DOHH2 (cell line): Measurements from ENCODE around the gene EIF2S2.

Experiments
- H3F3A ChIP-seq: fragments of 200-600 bp; sonication (generic), shearing (Covaris generic); 2 replicates; pipeline ENCODE4 v1.6.0; 2016; ENCODE audit warnings: antibody characterized with exemption, mild to moderate bottlenecking; ENCODE audit not compliant: control insufficient read depth, insufficient read depth
- H3K27ac ChIP-seq: fragments of 200-600 bp; sonication (generic); 2 replicates; pipeline ENCODE4 v1.5.1; 2014; ENCODE audit warnings: low read depth, mild to moderate bottlenecking, low read length, moderate library complexity
- H3K27me3 ChIP-seq: fragments of 200-600 bp; sonication (generic); 2 replicates; pipeline ENCODE4 v1.6.1; 2014; ENCODE audit warnings: mild to moderate bottlenecking, low read length, mixed read lengths; ENCODE audit not compliant: control insufficient read depth
- H3K36me3 ChIP-seq: fragments of 200-600 bp; sonication (generic); 2 replicates; pipeline ENCODE4 v1.6.1; 2014; ENCODE audit warnings: mild to moderate bottlenecking, low read length, moderate library complexity, mixed read lengths; ENCODE audit not compliant: control insufficient read depth
- H3K4me1 ChIP-seq: fragments of 200-600 bp; sonication (generic); 2 replicates; pipeline ENCODE4 v1.6.1; 2014; ENCODE audit warnings: mild to moderate bottlenecking, low read length, mixed read lengths; ENCODE audit not compliant: control insufficient read depth
- H3K4me2 ChIP-seq: fragments of 200-600 bp; sonication (generic); 2 replicates; pipeline ENCODE4 v1.6.0; 2014; ENCODE audit warnings: mild to moderate bottlenecking, low read length, moderate library complexity
- H3K4me3 ChIP-seq: fragments of 200-600 bp; sonication (generic); 2 replicates; pipeline ENCODE4 v1.5.1; 2014; ENCODE audit warnings: mild to moderate bottlenecking, low read length, mixed read lengths
- H3K79me2 ChIP-seq: fragments of 200-600 bp; sonication (generic); 2 replicates; pipeline ENCODE4 v1.6.1; 2014; ENCODE audit warnings: mild to moderate bottlenecking, low read length, mixed read lengths; ENCODE audit not compliant: control insufficient read depth
- H3K9me2 ChIP-seq: fragments of 200-600 bp; sonication (generic); replicated peaks from 2 replicates; pipeline ENCODE4 v1.6.1; 2014; ENCODE audit warnings: mild to moderate bottlenecking, low read length, mixed read lengths; ENCODE audit not compliant: control insufficient read depth
- H3K9me3 ChIP-seq: fragments of 200-600 bp; sonication (generic); 2 replicates; pipeline ENCODE4 v1.6.1; 2014; ENCODE audit warnings: antibody characterized with exemption, low read length, mixed read lengths; ENCODE audit not compliant: control insufficient read depth, insufficient read depth
- H4K20me1 ChIP-seq: fragments of 200-600 bp; sonication (generic); 2 replicates; pipeline ENCODE4 v1.6.0; 2014; ENCODE audit warnings: low read depth, mild to moderate bottlenecking, antibody characterized with exemption, low read length, moderate library complexity; ENCODE audit not compliant: control insufficient read depth, insufficient read depth
- EZH2phosphoT487 ChIP-seq: fragments of 200-600 bp; sonication (generic); IDR thresholded peaks from 2 replicates; pipeline ENCODE4 v1.6.1; 2017; ENCODE audit warnings: borderline replicate concordance, mild to moderate bottlenecking, antibody characterized with exemption, low read length, moderate library complexity, mixed read lengths
- TF ChIP-seq, protein P1 (sequence below): fragments of 200-600 bp; sonication (generic); IDR thresholded peaks from one replicate; pipeline ENCODE4 v1.5.1; 2014; ENCODE audit warnings: antibody characterized with exemption, mild to moderate bottlenecking, low read depth, low read length; ENCODE audit not compliant: poor library complexity, severe bottlenecking

EIF2S2 gene

DNA sequence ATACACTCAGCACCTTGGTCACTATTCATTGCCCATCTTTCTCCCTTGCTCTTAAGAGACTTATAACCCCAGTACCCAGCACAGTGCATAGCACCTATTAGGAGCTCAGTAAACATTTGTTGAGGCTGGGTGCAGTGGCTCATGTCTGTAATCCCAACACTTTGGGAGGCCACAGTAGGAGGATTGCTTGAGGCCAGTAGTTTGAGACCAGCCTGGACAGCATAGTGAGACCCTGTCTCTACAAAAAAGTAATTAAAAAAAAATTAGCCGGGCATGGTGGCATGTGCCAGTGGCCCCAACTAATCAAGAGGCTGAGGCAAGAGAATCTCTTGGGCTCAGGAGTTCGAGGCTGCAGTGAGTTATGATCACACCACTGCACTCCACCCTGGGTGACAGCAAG lies 8.2 kb upstream of the EIF2S2 start:
- H3K4me2 ChIP-seq, result no peak overlapping the region
- no peaks in the 10 kb centered on the region for H3K36me3 ChIP-seq
- no peak overlapping the region for H3K27ac ChIP-seq
- H4K20me1 ChIP-seq, result no peaks in the 10 kb centered on the region
- H3K79me2 ChIP-seq, result no peaks in the 10 kb centered on the region
- no peaks in the 10 kb centered on the region for H3F3A ChIP-seq
- H3K9me2 ChIP-seq, result no peaks in the 10 kb centered on the region
- no peak for TF ChIP-seq EZH2phosphoT487
- TF ChIP-seq, protein P1, sequence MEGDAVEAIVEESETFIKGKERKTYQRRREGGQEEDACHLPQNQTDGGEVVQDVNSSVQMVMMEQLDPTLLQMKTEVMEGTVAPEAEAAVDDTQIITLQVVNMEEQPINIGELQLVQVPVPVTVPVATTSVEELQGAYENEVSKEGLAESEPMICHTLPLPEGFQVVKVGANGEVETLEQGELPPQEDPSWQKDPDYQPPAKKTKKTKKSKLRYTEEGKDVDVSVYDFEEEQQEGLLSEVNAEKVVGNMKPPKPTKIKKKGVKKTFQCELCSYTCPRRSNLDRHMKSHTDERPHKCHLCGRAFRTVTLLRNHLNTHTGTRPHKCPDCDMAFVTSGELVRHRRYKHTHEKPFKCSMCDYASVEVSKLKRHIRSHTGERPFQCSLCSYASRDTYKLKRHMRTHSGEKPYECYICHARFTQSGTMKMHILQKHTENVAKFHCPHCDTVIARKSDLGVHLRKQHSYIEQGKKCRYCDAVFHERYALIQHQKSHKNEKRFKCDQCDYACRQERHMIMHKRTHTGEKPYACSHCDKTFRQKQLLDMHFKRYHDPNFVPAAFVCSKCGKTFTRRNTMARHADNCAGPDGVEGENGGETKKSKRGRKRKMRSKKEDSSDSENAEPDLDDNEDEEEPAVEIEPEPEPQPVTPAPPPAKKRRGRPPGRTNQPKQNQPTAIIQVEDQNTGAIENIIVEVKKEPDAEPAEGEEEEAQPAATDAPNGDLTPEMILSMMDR, result no peak
- H3K4me1 ChIP-seq, result peaks cover 9% of the 10 kb centered on the region
- H3K9me3 ChIP-seq, result no peaks in the 10 kb centered on the region
- peaks cover 17% of the 10 kb centered on the region for H3K27me3 ChIP-seq
- no peak overlapping the region for H3K4me3 ChIP-seq

DNA sequence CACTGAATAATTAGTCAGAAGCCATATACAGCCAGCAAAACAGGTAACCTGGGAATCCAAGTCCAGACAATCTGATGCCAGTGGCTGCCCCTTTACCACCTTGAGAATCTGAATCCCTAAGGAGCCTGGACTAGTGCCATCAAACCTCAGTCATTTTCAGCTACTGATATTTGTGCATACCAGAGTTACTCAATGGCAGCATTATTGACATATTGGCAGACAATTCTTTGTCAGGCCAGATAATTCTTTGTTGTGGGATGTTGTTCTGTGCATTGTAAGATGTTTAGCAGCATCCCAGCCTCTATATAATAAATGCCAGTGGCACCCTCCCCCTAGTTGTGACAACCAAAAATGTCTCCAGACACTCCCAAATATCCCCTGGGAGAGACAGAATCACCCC lies 3.2 kb upstream of the EIF2S2 start:
- Histone ChIP-seq H3K4me2 (no peak overlapping the region), H3K9me2 (no peaks in the 10 kb centered on the region), H3K4me3 (no peak overlapping the region), H3K79me2 (peaks cover 18% of the 10 kb centered on the region), H3F3A (no peaks in the 10 kb centered on the region), H3K27ac (no peak overlapping the region), H3K4me1 (peaks cover 13% of the 10 kb centered on the region), H3K27me3 (peaks cover 15% of the 10 kb centered on the region), H4K20me1 (peaks cover 9% of the 10 kb centered on the region), H3K9me3 (no peaks in the 10 kb centered on the region), H3K36me3 (peaks cover 17% of the 10 kb centered on the region)
- TF ChIP-seq, protein P1, result no peak
- TF ChIP-seq EZH2phosphoT487, result no peak

DNA sequence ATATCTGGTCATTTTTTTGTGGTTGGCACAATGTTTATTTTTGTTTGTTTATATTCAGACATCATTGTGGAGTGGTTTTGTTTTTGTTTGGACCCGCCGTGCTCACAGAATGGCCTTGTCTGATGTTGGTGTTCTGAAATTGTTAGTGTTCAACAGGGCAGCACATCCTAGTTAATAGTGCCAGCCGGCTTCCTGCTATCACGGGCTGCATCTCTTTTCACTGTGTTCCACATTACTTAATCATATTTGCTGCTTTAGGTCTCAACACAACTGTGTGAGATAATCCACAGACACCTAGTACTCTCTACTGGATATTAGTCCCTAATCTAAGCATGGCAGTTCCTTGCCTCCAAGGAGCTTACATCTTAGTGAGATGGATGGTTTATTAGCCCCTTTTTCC lies 2.8 kb upstream of the EIF2S2 start:
- Histone ChIP-seq H3K4me3 (no peak overlapping the region), H3K36me3 (peaks cover 22% of the 10 kb centered on the region), H3K4me1 (peaks cover 18% of the 10 kb centered on the region), H4K20me1 (peaks cover 12% of the 10 kb centered on the region), H3K9me3 (no peaks in the 10 kb centered on the region), H3K79me2 (peaks cover 23% of the 10 kb centered on the region), H3K9me2 (no peaks in the 10 kb centered on the region), H3K4me2 (no peak overlapping the region), H3K27me3 (peaks cover 11% of the 10 kb centered on the region), H3K27ac (no peak overlapping the region), H3F3A (no peaks in the 10 kb centered on the region)
- TF ChIP-seq, protein P1, result no peak
- no peak for TF ChIP-seq EZH2phosphoT487

DNA sequence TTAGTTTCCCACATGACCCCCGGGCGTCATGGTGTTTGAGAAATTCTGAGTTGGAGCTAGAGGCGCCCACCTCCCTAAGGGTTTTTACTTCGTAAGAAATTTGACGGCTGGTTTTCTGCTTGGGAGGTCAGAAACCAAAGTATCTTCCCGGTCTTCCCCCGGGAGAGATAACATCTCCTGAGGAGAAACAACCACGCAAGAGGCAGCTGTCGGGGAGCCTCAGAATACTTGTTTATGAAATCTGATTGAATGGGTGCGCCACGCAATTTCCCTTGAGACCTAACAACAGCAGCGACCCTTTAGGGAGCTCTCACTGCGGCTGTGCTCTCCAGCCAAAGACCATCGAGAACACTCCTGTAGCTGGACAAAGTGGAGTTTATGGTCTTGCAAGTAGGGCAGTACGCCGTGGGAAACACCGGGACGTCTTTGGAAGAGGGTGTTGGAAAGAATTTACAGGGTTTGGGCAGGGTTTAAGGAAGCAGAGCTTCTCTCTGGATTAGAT lies 608 bp upstream of the EIF2S2 start:
- Histone ChIP-seq H3K4me2 (peak overlapping the region; percentile 70), H3K4me1 (peaks cover 37% of the 10 kb centered on the region), H4K20me1 (peaks cover 33% of the 10 kb centered on the region), H3K27me3 (no peaks in the 10 kb centered on the region; the same call in 1 of the 2 replicates), H3K9me2 (no peaks in the 10 kb centered on the region), H3K9me3 (no peaks in the 10 kb centered on the region), H3K36me3 (peaks cover 43% of the 10 kb centered on the region), H3K4me3 (peak overlapping the region; percentile 94), H3K27ac (peak overlapping the region; percentile 55), H3F3A (no peaks in the 10 kb centered on the region), H3K79me2 (peaks cover 44% of the 10 kb centered on the region)
- no peak for TF ChIP-seq EZH2phosphoT487
- TF ChIP-seq, protein P1, result no peak
